MCF 10A (cell line): Measurements from ENCODE around the gene PRIMA1. TPM values are rescaled to one million over a fixed set of nuclear protein-coding genes. Genes with fewer than 3 reads are reported as not detected.

Experiments
- BruUV-seq: library from RNA; stranded (reverse); fragments of 400-500 nt; replicated peaks from 2 replicates; lab custom pipeline; 2021; lab: Mats Ljungman, UMichigan
- CTCF ChIA-PET: fragments of 300-600 bp; sonication (Branson Sonifier 250); formaldehyde crosslinking; extraction: SDS; loops from one replicate; lab custom pipeline; 2021; ENCODE audit warnings: antibody characterized with exemption, inconsistent platforms; lab: Yijun Ruan, JAX
- POLR2A ChIA-PET: fragments of 300-600, 350-650 bp; sonication (Branson Sonifier 250); formaldehyde crosslinking; extraction: SDS; loops from one replicate; lab custom pipeline; 2020; ENCODE audit warnings: antibody characterized with exemption, inconsistent platforms; lab: Yijun Ruan, JAX
- DNase-seq: peaks from one replicate; pipeline ENCODE4 v3.0.0-alpha.2; 2018; ENCODE audit not compliant: unreplicated experiment
- H3K27ac Mint-ChIP-seq: one replicate; pipeline ENCODE4 v1.8.0; 2022; ENCODE audit warnings: mild to moderate bottlenecking, low read depth, mixed read lengths; ENCODE audit not compliant: unreplicated experiment
- H3K27me3 Mint-ChIP-seq: one replicate; pipeline ENCODE4 v1.8.0; 2022; ENCODE audit warnings: mixed read lengths; ENCODE audit not compliant: insufficient read depth, unreplicated experiment
- H3K36me3 Mint-ChIP-seq: one replicate; pipeline ENCODE4 v1.8.0; 2022; ENCODE audit warnings: mild to moderate bottlenecking, moderate library complexity, mixed read lengths; ENCODE audit not compliant: insufficient read depth, unreplicated experiment
- H3K4me1 Mint-ChIP-seq: one replicate; pipeline ENCODE4 v1.8.0; 2022; ENCODE audit warnings: mixed read lengths; ENCODE audit not compliant: insufficient read depth, unreplicated experiment
- H3K4me3 Mint-ChIP-seq: one replicate; pipeline ENCODE4 v1.8.0; 2022; ENCODE audit warnings: mild to moderate bottlenecking, moderate library complexity, mixed read lengths; ENCODE audit not compliant: unreplicated experiment
- H3K9me3 Mint-ChIP-seq: one replicate; pipeline ENCODE4 v1.8.0; 2022; ENCODE audit warnings: mixed read lengths; ENCODE audit not compliant: unreplicated experiment
- CTCF ChIP-seq: fragments of 200-600 bp; IDR thresholded peaks from one replicate; pipeline ENCODE4 v1.8.0; 2022; ENCODE audit warnings: antibody characterized with exemption, mild to moderate bottlenecking; ENCODE audit not compliant: unreplicated experiment
- intact Hi-C: fragments of 100-400 bp; cut with micrococcal nuclease; formaldehyde crosslinking; loops from 2 replicates; pipeline ENCODE4 v1.14.1; 2022
- total RNA-seq: library from RNA; stranded (reverse); gene quantifications from 2 replicates; pipeline ENCODE4 v1.2.3, GENCODE V29; 2022

The PRIMA1 gene
- total RNA-seq, 1 experiment from 2014 or later: not detected

DNA sequence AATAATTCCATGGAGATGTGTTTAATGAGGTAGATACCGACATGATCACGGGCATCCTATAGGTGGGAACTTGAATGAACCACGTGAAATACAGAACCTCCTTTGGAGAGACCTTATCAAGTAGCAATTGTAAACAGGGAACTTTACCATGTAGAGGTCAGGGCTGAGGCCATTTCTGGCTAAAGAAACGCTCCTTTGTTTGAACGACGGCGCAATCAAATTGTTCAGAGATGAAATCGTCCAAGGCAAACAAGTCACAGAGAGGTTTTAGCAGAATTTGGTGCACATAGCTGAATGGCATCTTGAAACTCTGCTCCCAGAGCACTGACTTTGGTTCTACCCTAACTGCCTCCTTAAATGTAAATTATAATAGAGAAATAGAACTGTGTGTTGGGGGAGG, 9.8 kb downstream of the PRIMA1 start:
- ChIA-PET POLR2A (no interaction called here), CTCF (no interaction called here)
- Mint-ChIP-seq H3K27ac (no peak overlapping the region), H3K36me3 (no peaks in the 10 kb centered on the region), H3K9me3 (no peaks in the 10 kb centered on the region), H3K4me3 (no peak overlapping the region), H3K4me1 (no peaks in the 10 kb centered on the region), H3K27me3 (no peaks in the 10 kb centered on the region)
- no peak for DNase-seq
- no TSS peak for BruUV-seq
- intact Hi-C loops: no loop called here
- no peak for TF ChIP-seq CTCF

GRCh38 chr14:93775744-93776143, 12.5 kb downstream of the PRIMA1 start:
- ChIA-PET CTCF (no interaction called here), POLR2A (interaction anchor here (0.7 kb wide), 1 partner anchor 9 kb away, joined by 4 read pairs; no protein-coding TSS in a partner anchor)
- Mint-ChIP-seq H3K9me3 (no peaks in the 10 kb centered on the region), H3K27ac (no peak overlapping the region), H3K4me3 (no peak overlapping the region), H3K4me1 (no peaks in the 10 kb centered on the region), H3K27me3 (no peaks in the 10 kb centered on the region), H3K36me3 (no peaks in the 10 kb centered on the region)
- BruUV-seq: no TSS peak
- intact Hi-C loops: no loop called here
- no peak for TF ChIP-seq CTCF
- DNase-seq: no peak

DNA sequence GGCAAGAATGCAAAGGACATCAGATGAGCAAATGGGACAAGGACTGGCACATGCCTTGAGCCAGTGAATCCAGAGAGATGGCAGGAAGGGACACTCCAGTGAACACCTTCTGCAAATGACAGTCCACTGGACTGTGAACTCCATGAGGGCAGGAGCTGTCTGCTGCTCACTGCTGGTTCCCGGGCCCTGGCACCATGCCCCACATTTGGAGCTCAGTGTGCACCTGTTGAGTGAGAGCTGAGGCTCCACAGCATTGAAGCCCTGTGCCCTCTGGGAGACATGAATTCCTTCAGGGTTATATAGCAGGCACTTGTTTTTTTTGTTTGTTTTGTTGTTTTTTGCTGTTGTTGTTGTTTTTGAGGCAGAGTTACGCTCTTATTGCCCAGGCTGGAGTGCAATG, 13.1 kb downstream of the PRIMA1 start:
- no peak for DNase-seq
- Mint-ChIP-seq H3K9me3 (no peaks in the 10 kb centered on the region), H3K36me3 (no peaks in the 10 kb centered on the region), H3K27ac (no peak overlapping the region), H3K4me1 (no peaks in the 10 kb centered on the region), H3K27me3 (no peaks in the 10 kb centered on the region), H3K4me3 (no peak overlapping the region)
- POLR2A ChIA-PET: no interaction called here
- CTCF ChIA-PET: interaction anchor here (0.6 kb wide), 1 partner anchor 530 kb away, joined by 4 read pairs; no protein-coding TSS in a partner anchor
- intact Hi-C loops: no loop called here
- BruUV-seq: no TSS peak
- TF ChIP-seq CTCF: no peak

- Mint-ChIP-seq H3K4me1 (no peaks in the 10 kb centered on the region), H3K27ac (no peak overlapping the region), H3K9me3 (no peaks in the 10 kb centered on the region), H3K27me3 (no peaks in the 10 kb centered on the region), H3K36me3 (no peaks in the 10 kb centered on the region), H3K4me3 (no peak overlapping the region)
- no TSS peak for BruUV-seq
- ChIA-PET POLR2A (no interaction called here), CTCF (interaction anchor here (0.6 kb wide), 1 partner anchor 146 kb away, joined by 3 read pairs; no protein-coding TSS in a partner anchor)
- TF ChIP-seq CTCF: no peak
- DNase-seq: no peak
- intact Hi-C loops: no loop called here
Observed at GRCh38 chr14:93772263-93772662, 16.0 kb downstream of the PRIMA1 start.
